ENCODE results near the gene NEIL3.
A peak's percentile ranks its signal among the peaks of the same experiment; 100 is the strongest.

NEIL3 gene

DNA sequence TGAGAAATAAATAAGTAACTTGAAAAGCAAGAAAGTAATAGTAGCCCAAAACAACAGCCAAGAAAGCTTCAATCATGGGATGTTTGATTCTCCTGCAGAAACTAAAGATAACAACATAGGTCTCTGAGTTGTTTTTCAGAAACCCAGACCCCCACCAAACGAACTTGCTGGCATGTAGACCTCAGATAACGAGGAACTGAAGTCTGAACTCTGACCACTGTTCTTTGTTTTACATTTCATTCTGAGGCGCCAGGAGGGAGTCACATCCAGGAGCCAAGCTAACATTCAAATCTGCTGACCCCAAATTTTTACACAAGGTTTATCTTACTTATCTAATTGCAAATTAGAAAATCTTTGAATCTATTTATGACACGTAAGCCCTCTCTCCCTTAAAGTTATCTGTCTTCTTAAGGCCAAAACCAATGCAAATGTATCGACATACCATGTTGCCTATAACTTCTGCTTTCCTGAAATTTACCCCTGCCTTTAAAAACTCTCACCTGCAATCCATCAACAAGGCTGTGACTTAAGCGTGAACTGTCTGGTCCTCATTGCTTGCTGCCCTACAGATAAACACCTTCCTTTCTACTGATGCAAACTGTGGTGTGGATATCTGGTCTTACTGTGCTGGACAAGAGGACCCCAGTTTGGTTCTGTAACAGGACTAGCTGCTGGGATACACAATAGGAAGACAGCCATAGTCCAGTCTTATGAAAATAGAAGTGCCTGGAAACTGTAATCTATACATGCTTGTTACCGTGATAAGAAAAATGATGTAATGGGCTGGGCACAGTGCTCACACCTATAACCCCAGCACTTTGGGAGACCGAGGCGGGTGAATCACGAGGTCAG is 37.5 kb upstream of the NEIL3 start:
- Histone ChIP-seq H3K27me3 (ENCODE audit: insufficient read depth, low read length) (no peaks in the 10 kb centered on the region), H3K27ac (ENCODE audit: low read depth, low read length, poor library complexity, severe bottlenecking) (peak overlapping the region; percentile 48), H4K20me1 (ENCODE audit: insufficient read depth, low read length) (no peaks in the 10 kb centered on the region), H3F3A (ENCODE audit: insufficient read depth, low read length) (no peaks in the 10 kb centered on the region), H3K36me3 (ENCODE audit: insufficient read depth, low read length) (no peaks in the 10 kb centered on the region), H3K79me2 (ENCODE audit: insufficient read depth, low read length) (no peaks in the 10 kb centered on the region), H2AFZ (ENCODE audit: low read length) (peak overlapping the region; percentile 85; the same call in 1 of the 2 replicates), H3K9me3 (ENCODE audit: low read length) (no peaks in the 10 kb centered on the region), H3K9ac (ENCODE audit: low read length) (peak overlapping the region; percentile 7; the same call in 1 of the 2 replicates), H3K4me3 (ENCODE audit: low read depth, low read length, poor library complexity, severe bottlenecking) (no peak overlapping the region), H3K4me1 (ENCODE audit: insufficient read depth, low read length, severe bottlenecking) (peaks cover 20% of the 10 kb centered on the region), H3K4me2 (ENCODE audit: low read length) (peak overlapping the region; percentile 4; the same call in 1 of the 2 replicates), H3K9me2 (ENCODE audit: low read depth, low read length) (no peaks in the 10 kb centered on the region)
- TF ChIP-seq CTCF (IDR thresholded peaks at IDR 0.05; ENCODE audit: low read length) (no peak), EZH2 (IDR thresholded peaks at IDR 0.05; ENCODE audit: borderline replicate concordance, low read length) (no peak)

GRCh38 chr4:177275999-177276398 is 33.7 kb upstream of the NEIL3 start:
- H3F3A ChIP-seq (ENCODE audit: insufficient read depth, low read length), result no peaks in the 10 kb centered on the region
- no peak for TF ChIP-seq EZH2 (IDR thresholded peaks at IDR 0.05; ENCODE audit: borderline replicate concordance, low read length)
- peaks cover 10% of the 10 kb centered on the region for H3K9me3 ChIP-seq (ENCODE audit: low read length)
- no peak overlapping the region for H3K4me2 ChIP-seq (ENCODE audit: low read length)
- no peak overlapping the region for H3K4me3 ChIP-seq (ENCODE audit: low read depth, low read length, poor library complexity, severe bottlenecking)
- no peak overlapping the region for H2AFZ ChIP-seq (ENCODE audit: low read length)
- H4K20me1 ChIP-seq (ENCODE audit: insufficient read depth, low read length), result no peaks in the 10 kb centered on the region
- H3K36me3 ChIP-seq (ENCODE audit: insufficient read depth, low read length), result no peaks in the 10 kb centered on the region
- H3K9me2 ChIP-seq (ENCODE audit: low read depth, low read length), result no peaks in the 10 kb centered on the region
- H3K27me3 ChIP-seq (ENCODE audit: insufficient read depth, low read length), result no peaks in the 10 kb centered on the region
- no peaks in the 10 kb centered on the region for H3K79me2 ChIP-seq (ENCODE audit: insufficient read depth, low read length)
- no peak overlapping the region for H3K27ac ChIP-seq (ENCODE audit: low read depth, low read length, poor library complexity, severe bottlenecking)
- peaks cover 16% of the 10 kb centered on the region for H3K4me1 ChIP-seq (ENCODE audit: insufficient read depth, low read length, severe bottlenecking)
- H3K9ac ChIP-seq (ENCODE audit: low read length), result no peak overlapping the region

- 0 out of 2 replicates have a peak overlapping the region, but pooled peaks have one; percentile 20 for H2AFZ ChIP-seq (ENCODE audit: low read length)
- no peak overlapping the region for H3K9ac ChIP-seq (ENCODE audit: low read length)
- H3K4me2 ChIP-seq (ENCODE audit: low read length), result no peak overlapping the region
- H3K9me3 ChIP-seq (ENCODE audit: low read length), result peaks cover 10% of the 10 kb centered on the region
- no peaks in the 10 kb centered on the region for H3F3A ChIP-seq (ENCODE audit: insufficient read depth, low read length)
- H3K27me3 ChIP-seq (ENCODE audit: insufficient read depth, low read length), result no peaks in the 10 kb centered on the region
- H3K79me2 ChIP-seq (ENCODE audit: insufficient read depth, low read length), result no peaks in the 10 kb centered on the region
- no peak overlapping the region for H3K4me3 ChIP-seq (ENCODE audit: low read depth, low read length, poor library complexity, severe bottlenecking)
- H3K4me1 ChIP-seq (ENCODE audit: insufficient read depth, low read length, severe bottlenecking), result peaks cover 15% of the 10 kb centered on the region
- no peak for TF ChIP-seq CTCF (IDR thresholded peaks at IDR 0.05; ENCODE audit: low read length)
- TF ChIP-seq EZH2 (IDR thresholded peaks at IDR 0.05; ENCODE audit: borderline replicate concordance, low read length), result no peak
- H3K27ac ChIP-seq (ENCODE audit: low read depth, low read length, poor library complexity, severe bottlenecking), result no peak overlapping the region
- H3K36me3 ChIP-seq (ENCODE audit: insufficient read depth, low read length), result no peaks in the 10 kb centered on the region
- no peaks in the 10 kb centered on the region for H4K20me1 ChIP-seq (ENCODE audit: insufficient read depth, low read length)
- H3K9me2 ChIP-seq (ENCODE audit: low read depth, low read length), result no peaks in the 10 kb centered on the region
These were observed 28.2 kb upstream of the NEIL3 start for GRCh38 chr4:177281351-177281909.
